Right kidney (tissue), 9 donors: ENCODE results near the gene ELOB.

Source experiments
- DNase-seq: peaks from one replicate; pipeline ENCODE4 v3.0.0-alpha.2; 2016
- long read RNA-seq, 8 donors: transcript quantifications; one replicate each; lab custom pipeline, GENCODE V29; 2026

ELOB gene
- long read RNA-seq, donor 1, transcript ELOB-203 (4 exons, 991 nt), result major isoform, 298 of 650 reads
- long read RNA-seq, donor 1, transcript ELOB-202 (3 exons, 997 nt), result minor isoform, 296 of 650 reads
- long read RNA-seq, donor 1, partial matches to known transcripts, result 32 of 650 reads
- long read RNA-seq, donor 1, other reads (novel, unspliced or antisense), result 18 of 650 reads
- long read RNA-seq, donor 2, transcript ELOB-201 (5 exons, 582 nt), result minor isoform, 6 of 450 reads
- long read RNA-seq, donor 2, transcript ELOB-203 (4 exons, 991 nt), result minor isoform, 199 of 450 reads
- long read RNA-seq, donor 2, transcript ELOB-202 (3 exons, 997 nt), result major isoform, 211 of 450 reads
- long read RNA-seq, donor 2, partial matches to known transcripts, result 25 of 450 reads
- long read RNA-seq, donor 2, other reads (novel, unspliced or antisense), result 5 of 450 reads
- long read RNA-seq, donor 3, transcript ELOB-203 (4 exons, 991 nt), result major isoform, 93 of 197 reads
- long read RNA-seq, donor 3, transcript ELOB-202 (3 exons, 997 nt), result minor isoform, 92 of 197 reads
- long read RNA-seq, donor 3, partial matches to known transcripts, result 12 of 197 reads
- long read RNA-seq, donor 3, other reads (novel, unspliced or antisense), result 0 of 197 reads
- long read RNA-seq, donor 4, transcript ELOB-203 (4 exons, 991 nt), result major isoform, 162 of 333 reads
- long read RNA-seq, donor 4, transcript ELOB-202 (3 exons, 997 nt), result minor isoform, 138 of 333 reads
- long read RNA-seq, donor 4, partial matches to known transcripts, result 21 of 333 reads
- long read RNA-seq, donor 4, other reads (novel, unspliced or antisense), result 6 of 333 reads
- long read RNA-seq, donor 5, transcript ELOB-205 (3 exons, 331 nt), result minor isoform, 6 of 419 reads
- long read RNA-seq, donor 5, transcript ELOB-203 (4 exons, 991 nt), result major isoform, 211 of 419 reads
- long read RNA-seq, donor 5, transcript ELOB-202 (3 exons, 997 nt), result minor isoform, 184 of 419 reads
- long read RNA-seq, donor 5, partial matches to known transcripts, result 17 of 419 reads
- long read RNA-seq, donor 5, other reads (novel, unspliced or antisense), result 0 of 419 reads
- long read RNA-seq, donor 6, transcript ELOB-203 (4 exons, 991 nt), result minor isoform, 181 of 391 reads
- long read RNA-seq, donor 6, transcript ELOB-202 (3 exons, 997 nt), result major isoform, 185 of 391 reads
- long read RNA-seq, donor 6, partial matches to known transcripts, result 21 of 391 reads
- long read RNA-seq, donor 6, other reads (novel, unspliced or antisense), result 0 of 391 reads
- long read RNA-seq, donor 7, result 0 reads
- long read RNA-seq, donor 8, transcript ELOB-203 (4 exons, 991 nt), result major isoform, 177 of 348 reads
- long read RNA-seq, donor 8, transcript ELOB-202 (3 exons, 997 nt), result minor isoform, 145 of 348 reads
- long read RNA-seq, donor 8, partial matches to known transcripts, result 14 of 348 reads
- long read RNA-seq, donor 8, other reads (novel, unspliced or antisense), result 5 of 348 reads

- peak; percentile 99 for DNase-seq
These were observed at the start of gene ELOB for GRCh38 chr16:2777231-2777902. Gene ELOB, minus strand, starts transcription at chr16:2777280. Its CDS starts 41 bp downstream, at chr16:2777239.

DNA sequence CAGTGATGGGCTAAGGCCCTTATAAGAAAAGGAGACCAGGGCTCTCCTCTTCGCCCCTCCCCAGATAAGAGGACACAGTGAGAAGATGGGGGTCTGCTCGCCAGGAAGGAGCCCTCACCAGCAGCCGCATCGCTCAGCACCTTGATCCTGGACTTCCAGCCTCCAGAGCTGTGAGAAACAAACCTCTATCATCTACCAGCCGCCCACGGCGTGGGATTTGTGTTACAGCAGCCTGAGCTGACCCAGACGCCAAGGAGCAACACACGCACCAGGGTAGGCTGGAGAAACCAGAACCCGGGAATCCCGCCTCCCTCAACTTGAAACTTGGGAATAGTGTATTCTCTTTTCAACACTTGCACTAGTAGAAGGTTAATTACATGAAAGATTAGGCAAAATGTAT lies 48.8 kb upstream of the ELOB start:
- no peak for DNase-seq

- no peak for DNase-seq
These were observed 48.1 kb upstream of the ELOB start for GRCh38 chr16:2825049-2825742.

DNA sequence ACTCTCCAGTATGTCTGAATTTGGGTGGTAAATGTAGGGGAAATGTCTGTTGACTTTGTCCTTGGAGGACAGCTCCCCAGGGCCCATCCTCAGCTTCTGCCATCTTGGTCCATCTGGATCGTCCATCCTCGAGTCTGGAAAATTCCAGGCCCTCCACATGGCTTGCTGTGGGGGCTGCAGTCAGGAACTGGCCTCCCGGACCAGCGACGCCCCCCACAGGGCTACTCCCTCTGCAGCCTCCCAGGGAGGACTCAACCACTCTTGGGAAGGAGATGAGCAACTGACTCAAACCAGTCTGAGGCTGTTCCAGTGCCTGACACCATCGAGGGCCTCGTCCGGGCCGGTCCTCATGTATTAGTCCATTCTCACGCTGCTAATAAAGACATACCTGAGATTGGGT lies 47.5 kb upstream of the ELOB start:
- no peak for DNase-seq

DNA sequence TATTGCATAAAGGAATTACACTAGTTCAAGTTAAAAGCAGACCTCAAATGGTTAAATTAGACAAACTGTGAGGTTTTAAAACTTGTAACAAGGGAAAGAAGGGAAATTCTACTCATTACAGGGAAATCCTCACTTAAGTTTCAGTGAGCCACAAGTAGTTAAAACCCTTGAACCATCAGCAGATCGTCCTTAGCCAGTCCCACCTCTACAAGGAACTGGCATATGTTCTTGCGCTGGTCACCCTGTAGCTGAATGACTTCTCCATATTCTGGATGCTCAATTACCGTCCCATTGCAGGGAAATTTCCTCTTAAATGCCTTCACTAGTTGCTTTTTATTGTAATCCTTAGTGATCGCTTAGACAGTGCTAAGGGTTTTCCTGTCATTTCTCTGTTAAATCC lies 45.4 kb upstream of the ELOB start:
- DNase-seq, result no peak

DNA sequence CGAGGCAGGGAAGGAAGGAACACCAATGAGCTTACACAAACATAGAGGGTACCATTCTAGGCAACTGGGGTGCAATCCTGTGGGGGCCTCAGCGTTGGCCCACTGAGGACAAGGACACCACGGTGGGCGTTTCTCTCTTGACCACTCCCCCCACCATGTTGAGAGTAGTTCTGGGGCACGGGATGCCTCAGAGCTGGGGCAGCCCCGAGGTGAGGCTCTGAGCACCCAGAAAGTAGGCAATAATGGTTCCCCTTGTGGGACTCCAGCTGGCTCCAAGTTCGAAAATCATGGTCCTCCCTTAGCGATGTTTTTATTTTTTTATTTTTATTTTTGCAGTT lies 45.0 kb upstream of the ELOB start:
- DNase-seq, result no peak

- no peak for DNase-seq
These were observed 44.5 kb upstream of the ELOB start for GRCh38 chr16:2821487-2822157.

DNA sequence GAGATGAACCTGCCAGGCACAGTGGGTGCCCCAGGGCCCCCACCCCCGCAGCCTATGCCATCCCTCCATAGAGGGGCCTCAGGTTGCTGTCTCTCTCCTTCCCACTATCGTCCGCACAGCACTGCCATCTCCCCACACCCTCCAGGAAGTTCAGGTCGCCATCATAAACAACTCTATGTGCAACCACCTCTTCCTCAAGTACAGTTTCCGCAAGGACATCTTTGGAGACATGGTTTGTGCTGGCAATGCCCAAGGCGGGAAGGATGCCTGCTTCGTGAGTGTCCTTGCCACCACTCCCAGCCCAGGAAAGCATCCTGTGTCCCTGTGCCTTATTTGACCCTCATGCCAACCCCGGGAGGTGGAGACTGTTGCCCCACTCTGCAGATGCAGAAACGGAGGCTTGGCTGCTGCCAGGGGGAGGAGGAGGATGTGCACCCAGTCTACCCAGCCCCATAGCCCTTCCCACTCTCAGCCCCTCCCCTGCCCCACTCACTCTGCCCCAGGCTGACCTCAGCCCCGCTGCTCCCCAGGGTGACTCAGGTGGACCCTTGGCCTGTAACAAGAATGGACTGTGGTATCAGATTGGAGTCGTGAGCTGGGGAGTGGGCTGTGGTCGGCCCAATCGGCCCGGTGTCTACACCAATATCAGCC lies 43.9 kb upstream of the ELOB start:
- DNase-seq, result no peak

GRCh38 chr16:2819939-2820835 lies 43.1 kb upstream of the ELOB start:
- DNase-seq, result no peak

DNA sequence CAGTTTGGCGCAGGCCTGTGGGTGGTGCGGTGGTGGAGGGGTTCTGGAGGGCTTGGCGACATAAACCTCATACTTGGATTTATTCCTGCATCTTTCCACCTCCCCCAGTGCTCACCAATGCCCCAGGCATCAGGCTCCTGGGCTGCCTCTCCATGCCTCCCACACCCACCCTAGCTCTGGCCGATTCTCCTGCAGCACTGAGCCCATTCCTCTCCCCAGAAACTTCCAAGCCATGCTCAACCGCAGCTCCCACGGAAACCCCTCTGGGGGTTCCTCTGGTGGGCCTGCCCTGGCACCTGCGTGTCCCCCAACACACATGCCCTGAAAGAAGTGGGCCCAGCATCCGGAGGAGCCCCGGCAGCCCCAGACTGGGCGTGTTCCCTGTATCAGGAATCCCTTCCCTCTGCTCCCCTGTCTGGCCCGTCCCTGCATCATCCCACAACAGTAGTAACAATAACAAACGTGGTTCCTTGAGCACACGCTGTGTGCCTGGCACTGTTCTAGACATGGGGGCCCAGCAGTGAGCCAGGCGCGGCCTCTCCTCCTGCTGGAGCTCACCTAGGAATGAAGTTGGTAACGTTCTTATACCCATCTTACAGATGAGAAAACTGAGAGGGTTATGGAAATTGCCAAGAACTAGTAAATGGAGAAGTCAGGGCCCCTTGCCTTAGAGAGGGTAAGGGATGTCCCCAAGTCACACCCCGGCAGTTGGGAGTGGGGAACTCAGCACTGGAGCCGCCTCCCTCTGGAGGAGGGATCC lies 42.3 kb upstream of the ELOB start:
- DNase-seq, result no peak

DNA sequence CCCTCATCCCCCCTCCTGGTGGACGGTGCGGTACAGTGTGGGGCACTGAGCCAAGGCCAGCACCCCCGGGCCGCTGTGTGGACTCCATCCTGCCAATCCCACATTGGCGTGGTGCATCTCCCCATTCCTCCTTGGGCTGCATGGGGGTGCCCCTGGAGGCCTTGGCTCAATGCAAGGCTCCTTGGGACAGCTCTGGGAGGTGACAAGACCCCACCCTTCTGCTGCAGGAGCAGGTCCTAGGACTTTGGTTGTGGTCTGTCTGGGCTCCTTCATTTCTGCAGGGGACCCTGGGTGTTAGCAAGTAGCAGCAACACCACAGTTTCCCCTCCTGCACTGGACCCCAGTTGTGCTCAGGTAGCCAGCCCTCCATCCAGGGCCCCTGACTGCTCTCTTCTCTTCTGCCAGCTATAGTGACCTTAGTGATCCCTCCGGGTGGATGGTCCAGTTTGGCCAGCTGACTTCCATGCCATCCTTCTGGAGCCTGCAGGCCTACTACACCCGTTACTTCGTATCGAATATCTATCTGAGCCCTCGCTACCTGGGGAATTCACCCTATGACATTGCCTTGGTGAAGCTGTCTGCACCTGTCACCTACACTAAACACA lies 41.3 kb upstream of the ELOB start:
- DNase-seq, result no peak

GRCh38 chr16:2817340-2818271 lies 40.5 kb upstream of the ELOB start:
- DNase-seq, result no peak

- DNase-seq, result no peak
These were observed 39.8 kb upstream of the ELOB start, which contains the start of gene PRSS21 for GRCh38 chr16:2816751-2817339. Gene PRSS21, plus strand, starts transcription at chr16:2817237. Its CDS starts 32 bp downstream, at chr16:2817269.

DNA sequence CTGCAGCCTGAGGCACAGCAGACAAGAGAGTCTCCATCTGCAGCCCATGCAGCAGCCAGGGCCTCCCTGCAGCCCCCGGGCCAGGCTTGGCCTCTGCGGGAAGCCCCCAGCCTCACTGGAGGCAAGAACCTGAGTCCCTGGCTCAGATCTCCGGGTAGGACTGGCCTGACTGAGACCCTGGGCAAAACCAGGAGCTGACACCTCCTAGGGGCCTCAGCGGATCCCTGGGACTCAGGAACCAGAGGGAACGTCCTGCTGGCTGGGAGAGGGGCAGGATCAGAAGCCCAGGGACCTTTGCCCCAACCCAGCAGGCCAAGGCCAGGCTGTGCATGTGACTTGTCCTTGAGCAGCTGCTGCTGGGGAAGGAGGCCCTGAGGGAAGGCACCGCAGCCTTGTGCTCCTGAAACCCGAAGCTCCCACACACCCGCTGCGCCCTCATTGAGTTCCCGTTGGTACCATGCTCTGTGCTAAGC lies 38.3 kb upstream of the ELOB start:
- DNase-seq, result no peak

DNA sequence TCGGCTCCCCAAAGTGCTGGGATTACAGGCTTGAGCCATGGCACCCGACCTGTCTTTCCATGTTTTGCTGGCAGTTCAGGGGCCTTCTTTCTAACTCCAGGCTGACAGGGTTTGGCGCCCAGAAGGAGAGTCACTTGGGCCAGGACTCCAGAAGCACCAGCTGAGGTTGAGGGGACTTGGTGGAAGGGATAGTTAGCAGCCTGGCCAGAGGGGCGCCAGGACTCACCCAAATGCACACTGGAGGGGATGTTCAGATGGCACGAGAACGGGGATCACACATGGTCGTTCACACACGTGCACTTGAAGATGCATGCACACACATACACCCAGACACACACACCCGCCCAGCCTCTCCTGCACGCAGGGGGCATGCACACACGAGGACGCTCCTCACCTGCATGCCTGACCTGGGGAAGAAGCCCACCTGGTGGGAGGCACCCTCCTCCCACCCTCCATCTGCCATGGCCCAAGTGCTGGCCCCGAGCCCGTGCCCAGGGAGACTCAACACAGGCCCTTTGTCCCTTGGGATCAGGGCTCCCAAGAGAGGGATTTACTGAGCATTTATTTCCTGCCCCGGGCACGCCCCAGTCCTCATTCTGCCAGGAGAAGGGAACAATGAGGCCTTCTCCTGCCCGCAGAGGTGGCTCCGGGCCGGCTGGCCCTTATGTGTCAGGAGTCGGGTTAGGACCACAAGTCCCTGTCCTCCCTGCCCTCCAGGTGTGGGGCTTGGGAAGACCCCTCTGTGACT lies 37.6 kb upstream of the ELOB start:
- no peak for DNase-seq
